HG02870 (cell line): ENCODE measurements around the gene ATXN10.
"Not testable (repeated sequence)": the region's sequence is repeated elsewhere in the genome, so short reads cannot be mapped to it uniquely, and the experiment has no call there.

Experiments used
- ATAC-seq: cut with Tn5 transposase; IDR thresholded peaks from one replicate; pipeline ENCODE4 v1.9.1; 2021; ENCODE audit warnings: mild to moderate bottlenecking, moderate library complexity; ENCODE audit not compliant: unreplicated experiment

The ATXN10 gene

DNA sequence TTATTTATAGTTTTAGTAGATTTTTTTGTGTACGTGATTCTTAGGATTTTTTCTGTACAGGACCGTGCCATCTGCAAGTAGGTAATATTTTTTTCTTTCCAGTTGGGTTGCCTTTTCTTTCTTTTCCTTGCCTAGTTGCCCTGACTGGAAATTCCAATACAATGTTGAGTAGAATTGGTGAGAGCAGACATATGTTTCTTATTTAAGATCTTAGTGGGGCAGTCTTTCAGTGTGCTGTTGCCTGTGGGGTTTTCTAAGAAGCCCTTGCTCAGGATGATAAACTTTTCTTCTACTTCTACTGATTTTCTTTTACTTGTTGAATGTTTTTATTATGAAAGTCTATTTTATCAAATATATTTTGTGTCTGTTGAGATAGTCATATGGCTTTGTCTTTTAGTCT is 33.0 kb downstream of the ATXN10 start:
- no peak for ATAC-seq

DNA sequence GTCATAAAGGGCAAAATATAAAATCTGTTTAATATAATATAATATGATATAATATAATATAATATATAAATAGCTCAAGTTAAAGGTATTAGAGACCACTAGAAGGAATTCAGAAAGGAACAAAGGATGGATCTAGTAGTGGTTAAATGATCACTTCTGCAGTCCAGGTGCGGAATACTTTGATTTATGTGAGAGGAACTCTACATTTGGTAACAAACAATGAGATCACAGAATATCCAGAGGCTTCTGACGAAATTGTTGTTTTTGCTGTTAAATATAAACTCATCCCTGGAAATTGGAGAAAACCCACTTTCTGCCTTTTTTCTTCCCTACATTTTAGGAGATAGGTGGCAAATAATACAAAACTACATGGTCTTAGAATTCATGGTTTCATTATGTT is 36.0 kb downstream of the ATXN10 start:
- no peak for ATAC-seq

DNA sequence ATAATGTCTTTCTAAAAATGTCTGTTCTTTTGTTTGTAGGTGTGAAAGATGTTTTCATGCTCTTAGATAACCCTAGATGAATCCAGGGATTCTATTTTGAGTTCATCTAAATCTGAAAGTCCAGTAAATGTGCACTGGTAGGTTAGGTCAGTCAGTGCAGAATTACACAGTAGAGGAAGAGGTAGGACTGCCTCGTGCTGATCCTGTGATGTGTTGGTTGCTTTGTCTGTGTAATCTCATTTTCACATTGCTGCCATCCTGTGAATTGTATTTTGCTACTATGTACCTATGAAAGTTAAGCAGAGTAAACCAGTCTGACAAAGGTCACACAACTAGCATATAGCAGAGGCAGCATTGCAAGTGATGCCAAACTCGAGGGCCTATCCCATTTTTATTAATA is 36.5 kb downstream of the ATXN10 start:
- ATAC-seq = no peak

DNA sequence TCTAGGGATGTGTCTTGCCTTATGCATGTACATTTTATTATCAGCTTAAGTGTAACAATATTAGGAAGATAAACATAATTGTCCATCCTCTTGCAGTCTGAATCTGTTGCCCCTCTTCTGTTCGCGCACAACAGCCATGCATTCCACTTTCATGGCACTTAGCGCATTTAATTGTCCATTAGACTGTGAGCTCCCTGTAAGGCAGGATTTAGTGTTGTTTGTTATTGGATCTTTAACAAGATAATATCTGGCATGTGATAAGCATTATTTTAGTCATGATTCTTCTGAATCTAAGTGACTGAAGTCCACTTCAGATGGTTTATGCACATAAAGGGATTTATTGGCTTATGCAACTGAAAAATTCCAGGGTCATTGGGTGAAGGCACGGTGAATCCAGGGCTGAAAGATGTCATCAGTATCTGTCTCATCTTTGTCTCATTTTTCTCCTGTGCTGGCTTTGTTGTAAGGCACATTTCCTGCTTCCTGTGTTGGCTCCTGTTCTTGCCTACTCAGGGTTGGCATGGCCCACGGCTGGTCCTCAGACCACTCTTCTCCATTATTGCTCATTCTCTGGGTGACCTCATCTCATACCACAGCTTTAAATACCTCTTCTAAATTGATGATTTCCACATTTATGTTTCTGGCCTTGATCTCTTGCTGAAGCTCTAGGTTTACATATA is 37.6 kb downstream of the ATXN10 start:
- ATAC-seq = no peak

DNA sequence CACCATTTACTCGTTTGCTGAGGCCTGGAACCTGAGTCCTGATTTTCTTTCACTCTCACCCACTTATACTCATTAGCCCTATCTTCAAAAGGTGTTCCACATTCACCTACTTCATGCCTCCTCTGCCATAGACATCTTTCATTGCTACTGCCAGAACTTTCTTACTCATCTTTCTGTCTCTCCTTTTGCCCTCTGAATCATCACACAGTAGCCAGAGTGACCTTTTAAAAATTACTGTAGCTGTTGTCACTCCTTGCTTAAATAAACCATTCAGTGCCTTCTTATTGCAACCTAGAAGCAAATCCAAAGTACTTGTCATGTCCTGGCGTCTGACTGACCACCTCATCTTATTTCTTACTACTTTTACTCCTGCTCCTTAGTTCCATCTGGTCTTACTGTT is 38.2 kb downstream of the ATXN10 start:
- no peak for ATAC-seq

DNA sequence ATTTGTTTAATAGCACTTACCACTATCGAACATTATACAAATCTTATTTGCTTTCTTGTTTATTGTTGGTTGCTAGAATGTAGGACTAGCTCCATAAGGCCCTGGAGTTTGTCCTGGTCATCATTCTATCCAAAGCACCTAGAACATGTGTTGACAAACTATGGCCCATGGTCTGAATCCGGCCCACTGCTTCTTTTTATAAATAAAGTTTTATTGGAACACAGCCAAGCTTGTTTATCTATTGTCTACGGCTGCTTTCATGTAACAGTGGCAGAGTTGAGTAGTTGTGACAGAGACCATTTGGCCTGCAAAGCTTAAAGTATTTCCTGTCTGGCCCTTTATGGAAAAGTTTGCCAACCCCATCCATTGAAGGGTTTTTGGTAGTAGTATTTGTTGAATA is 38.8 kb downstream of the ATXN10 start:
- no peak for ATAC-seq

DNA sequence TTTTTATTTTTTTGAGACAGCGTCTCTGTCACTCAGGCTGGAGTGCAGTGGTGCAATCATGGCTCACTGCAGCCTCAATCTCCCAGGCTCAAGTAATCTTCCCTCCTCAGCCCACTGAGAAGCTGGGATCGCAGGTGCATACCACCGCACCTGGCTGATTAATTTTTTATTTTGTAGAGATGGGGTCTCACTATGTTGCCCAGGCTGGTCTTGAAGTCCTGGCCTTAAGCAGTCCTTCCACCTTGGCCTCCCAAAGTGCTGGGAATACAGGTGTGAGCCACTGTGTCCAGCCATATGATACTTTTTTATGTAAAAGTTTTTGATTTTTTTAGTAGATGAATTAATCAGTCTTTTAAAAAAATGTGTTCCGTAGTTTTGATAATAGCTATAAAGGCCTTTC is 42.8 kb downstream of the ATXN10 start:
- not testable (repeated sequence) for ATAC-seq

DNA sequence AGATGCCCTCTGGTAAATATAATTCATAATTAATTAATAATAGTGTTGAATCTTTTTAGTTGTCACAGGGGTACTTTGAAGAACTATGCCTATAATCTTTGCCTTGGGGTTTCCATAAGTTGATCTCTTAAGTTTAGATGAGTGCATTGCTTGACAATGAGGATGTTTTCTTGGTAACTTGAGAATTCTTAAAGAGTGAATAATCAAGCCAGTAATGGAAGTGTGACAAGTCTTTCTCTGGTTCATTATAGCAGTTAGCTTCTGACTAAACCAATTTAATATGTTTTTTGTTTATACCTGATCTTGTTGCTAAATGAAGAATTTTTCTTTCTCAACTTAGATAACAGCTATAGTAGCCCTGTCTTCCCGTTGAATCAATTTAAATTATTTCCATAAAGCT is 46.2 kb downstream of the ATXN10 start:
- ATAC-seq = no peak

DNA sequence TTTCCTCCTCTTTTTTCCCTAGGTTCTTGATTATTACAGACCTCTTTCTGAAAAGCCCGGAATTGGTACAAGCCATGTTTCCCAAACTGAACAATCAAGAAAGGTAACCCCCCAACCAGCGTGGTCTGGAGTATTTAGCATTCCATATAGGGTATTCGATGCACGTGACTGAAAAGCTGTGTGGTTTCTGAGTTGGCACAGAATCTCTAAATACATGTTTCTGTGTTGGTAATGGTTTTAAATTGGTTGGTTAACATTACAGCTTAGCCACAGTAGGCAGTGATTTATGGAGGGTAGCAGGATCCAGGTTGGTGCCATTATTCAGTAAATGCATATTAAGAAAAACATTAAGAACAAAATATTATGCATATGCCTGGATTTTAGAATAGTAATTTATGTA is 46.8 kb downstream of the ATXN10 start:
- ATAC-seq = no peak

DNA sequence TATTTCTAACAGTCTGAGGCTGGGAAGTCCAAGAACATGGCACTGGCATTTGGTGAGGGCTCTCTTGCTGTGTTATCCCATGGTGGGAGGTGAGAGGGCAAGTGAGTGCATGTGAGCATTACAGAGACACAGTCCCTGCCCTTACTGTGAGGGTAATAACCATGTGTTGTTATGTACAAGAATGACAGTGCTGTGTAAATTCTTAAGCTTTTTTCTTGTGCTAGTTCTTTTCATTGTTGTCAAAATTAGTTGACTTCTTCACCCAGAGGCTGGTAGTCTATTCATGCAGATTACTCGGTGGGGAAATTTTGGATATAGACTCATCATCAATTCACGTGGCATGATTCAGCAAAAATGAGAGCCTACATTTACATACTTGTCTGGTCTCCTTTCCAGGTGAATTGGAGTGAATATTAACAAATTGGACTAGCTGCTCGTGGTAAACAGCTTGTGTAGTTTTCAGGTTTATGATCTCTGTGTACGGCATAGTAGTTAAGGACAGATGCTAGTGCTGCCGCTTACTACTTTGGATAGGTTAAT is 49.3 kb downstream of the ATXN10 start:
- ATAC-seq = no peak

DNA sequence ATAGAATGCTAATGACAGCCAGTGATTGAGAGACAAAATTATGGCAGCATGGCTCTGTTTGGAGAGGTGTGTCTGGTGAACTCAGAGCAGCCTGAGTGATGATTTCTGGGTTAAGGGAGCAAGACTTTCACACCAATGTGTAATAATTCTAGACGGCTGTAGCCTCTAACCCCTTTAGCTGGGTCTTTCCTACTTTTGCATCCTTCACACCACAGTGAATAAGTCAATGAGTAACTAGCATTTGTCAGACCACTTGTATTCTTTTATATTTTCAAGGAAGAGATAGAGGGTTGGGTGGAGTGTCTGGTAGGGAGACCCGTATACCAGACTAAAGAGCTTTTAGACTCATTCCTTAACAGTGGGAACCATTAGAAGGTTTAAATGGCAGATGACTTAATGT is 50.4 kb downstream of the ATXN10 start:
- ATAC-seq = no peak

DNA sequence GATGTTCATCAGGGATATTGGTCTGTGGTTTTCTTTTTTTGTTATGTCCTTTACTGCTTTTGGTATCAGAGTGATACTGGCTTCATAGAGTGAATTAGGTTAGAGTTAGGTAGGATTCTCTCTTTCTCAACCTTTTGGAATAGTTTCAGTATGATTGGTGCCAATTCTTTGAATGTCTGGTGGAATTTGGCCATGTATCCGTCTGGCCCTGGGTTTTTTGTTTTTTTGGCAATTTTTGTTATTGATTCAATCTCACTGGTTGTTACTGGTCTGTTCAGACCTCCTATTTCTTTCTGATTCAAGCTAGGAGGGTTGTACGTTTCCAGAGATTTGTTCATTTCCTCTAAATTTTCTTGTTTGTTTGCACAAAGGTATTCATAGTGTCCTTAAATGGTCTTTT is 54.4 kb downstream of the ATXN10 start:
- no peak for ATAC-seq

DNA sequence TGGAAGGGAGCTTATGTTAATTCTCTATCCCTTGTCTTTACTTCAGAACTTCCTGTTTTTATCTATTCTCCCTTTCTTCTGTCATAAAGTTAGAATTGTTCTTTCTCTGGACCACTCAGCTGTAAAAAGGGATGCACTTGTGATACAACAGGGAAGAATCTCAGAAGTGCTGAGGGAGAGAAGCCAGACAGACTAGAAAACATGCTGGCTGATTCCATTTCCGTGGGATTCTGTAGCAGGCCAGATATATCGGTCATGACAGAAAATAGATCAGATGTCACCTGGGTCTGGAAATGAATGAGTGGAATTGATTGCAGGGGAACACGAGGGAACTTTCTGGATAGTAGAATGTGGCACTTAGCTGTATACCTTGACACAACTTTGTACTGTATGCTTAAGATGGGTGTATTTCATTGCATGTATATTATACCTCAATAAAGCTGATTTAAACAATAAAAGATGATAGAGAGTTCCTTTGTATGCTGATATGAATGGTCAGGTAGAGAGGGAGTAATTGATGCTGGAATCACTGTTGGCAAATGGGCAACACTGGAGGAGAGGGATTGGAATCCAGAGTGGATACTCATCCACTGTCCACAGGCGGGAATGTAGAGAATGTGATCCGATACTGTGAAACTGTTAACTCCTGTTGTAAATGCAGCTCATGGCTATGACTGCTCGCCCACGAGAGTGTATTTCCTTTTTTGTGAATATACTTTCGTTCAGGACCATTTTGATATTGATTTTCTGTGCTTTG is 59.6 kb downstream of the ATXN10 start:
- no peak for ATAC-seq

DNA sequence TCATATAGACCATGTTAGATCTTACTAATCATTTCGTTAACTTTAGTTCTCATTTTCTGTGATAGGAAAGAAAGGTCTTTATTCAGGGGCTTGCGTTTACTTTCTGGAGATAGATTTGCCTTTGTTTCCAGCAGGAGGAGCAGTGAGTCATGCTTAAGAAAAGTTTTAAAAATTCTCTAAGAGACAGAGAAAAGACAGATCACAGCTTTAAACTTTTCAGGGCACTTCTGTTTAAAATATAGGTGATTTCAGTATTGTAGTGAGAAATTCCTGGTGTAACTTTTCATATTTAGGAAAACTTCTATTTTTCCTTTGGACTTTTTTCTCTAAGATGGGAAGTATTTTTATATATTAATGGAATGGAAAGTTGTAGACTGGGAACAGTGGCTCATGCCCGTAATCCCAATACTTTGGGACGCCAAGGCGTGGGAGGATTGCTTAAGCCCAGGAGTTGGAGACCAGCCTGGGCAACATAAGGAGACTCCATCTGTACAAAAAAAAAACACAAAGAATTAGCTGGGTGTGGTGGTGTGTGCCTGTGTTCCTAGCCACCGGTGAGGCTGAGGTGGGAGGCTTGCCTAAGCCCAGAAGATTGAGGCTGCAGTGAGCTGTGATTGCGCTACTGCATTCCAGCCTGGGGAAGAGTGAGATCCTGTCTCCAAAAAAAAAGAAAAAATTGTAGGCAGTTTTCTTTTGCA is 60.3 kb downstream of the ATXN10 start:
- no peak for ATAC-seq

DNA sequence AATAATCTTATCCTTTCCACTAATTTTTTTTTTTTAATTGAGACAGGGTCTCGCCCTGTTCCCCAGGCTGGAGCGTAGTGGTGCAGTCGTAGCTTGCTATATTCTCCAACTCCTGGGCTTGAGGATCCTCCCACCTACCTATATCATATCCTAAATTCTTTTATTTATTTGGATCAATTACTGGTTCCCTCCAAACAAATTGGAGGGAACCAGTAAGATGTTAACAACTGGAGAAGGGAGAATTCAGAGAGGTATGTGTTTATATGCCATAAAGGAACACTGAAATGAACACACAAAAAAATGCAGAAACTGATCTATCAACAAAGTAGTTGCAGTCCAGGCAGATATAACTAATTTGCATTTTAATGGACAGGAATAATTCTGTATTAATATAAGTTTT is 63.6 kb downstream of the ATXN10 start:
- ATAC-seq = no peak

DNA sequence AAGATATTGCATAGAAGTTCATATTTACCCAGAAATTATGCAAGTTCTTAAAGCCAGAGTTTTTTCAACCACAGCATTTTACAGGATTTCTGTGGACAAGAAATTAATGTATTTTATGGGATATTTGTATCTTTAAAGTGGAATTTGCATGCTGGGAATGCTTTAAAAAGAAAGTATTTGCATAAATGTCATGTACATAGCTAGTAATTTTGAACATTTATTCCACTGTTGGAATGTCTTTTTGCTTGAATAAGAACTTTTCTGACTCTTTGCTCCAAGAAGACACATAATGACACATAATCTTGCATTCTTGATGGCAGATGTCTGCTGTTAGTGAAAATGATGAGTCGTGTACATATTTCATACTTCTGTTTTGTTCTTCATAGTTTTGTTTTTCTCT is 66.6 kb downstream of the ATXN10 start:
- ATAC-seq = no peak

DNA sequence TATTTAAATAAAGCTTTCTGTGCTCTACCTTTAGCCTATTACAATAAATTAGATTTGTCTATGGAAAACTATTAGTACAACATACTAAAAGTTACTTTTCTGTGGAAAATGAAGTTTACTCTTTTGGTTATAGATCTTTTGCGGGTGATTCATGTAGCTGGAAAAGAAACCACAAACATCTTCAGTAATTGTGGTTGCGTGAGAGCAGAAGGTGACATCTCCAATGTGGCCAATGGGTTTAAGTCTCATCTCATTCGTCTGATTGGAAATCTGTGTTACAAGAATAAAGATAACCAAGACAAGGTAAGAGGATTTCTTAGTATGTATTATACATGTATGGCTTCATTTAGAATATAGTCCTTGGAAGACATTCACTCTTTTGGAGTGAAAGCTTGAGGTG is 68.6 kb downstream of the ATXN10 start:
- no peak for ATAC-seq

DNA sequence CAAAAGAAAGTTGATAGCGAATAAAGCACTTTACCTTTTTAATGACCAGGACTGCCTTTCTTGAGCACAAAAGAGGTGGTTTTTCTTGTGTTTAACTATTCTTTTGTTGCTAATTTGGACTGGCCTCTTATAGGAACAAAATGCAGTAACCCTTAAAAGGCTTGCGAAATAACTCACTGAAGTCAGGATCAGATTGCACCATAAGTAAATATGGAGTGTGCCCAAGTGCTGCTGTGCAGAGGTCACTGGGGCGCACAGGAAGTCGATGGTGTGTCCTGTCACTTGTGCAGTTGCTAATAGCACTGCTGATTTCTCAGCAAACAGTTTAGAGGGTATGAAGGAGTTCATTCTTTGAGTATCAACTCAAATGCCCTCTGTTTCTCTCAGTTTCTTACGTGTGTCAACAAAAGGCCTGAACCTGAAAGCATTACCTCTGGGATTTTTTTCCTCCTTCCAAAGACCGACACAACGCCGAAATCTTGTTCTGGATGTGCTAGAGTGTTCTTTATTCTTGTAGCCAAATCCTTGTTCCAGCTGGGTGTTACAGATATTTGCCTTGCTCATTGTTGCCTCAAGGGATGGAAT is 71.3 kb downstream of the ATXN10 start:
- ATAC-seq = no peak

DNA sequence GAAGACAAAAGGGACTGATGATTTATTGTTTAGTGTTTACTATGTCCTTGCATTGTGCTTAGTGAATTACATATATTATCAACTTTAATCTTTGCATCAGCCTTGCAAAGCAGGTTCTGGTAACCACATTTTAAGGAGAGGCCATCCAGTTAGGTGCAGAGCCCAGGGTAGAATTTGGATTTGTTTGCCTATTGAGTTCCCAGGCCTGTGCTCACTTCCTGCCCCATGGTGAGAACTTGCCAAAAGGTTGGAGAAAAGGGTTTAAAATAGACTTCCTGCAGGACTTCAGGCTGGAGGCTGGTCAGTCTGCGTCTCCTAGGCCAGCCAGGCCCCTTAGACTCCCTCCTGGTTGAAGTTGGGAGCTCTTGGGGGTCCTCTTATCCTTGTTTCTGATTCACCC is 72.1 kb downstream of the ATXN10 start:
- ATAC-seq = no peak

DNA sequence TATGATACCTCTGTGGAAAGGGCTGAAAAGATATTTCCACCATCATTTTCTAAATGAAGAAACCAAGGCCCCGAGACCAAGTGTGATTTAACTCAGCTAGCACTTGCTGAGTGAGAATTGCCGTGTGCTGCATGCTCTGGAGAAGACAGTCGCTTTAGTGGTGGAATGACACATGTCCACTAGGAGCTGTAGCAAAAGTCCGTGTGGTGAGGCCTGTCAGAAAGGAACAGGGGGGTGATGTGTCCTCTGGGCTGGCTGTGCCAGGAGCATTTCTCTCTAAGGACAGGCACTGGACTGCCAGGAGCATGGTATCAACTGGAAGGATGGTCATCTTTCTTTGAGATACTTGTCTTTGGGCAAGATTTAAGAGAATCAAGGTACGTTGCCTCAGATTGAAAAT is 72.8 kb downstream of the ATXN10 start:
- ATAC-seq = no peak

DNA sequence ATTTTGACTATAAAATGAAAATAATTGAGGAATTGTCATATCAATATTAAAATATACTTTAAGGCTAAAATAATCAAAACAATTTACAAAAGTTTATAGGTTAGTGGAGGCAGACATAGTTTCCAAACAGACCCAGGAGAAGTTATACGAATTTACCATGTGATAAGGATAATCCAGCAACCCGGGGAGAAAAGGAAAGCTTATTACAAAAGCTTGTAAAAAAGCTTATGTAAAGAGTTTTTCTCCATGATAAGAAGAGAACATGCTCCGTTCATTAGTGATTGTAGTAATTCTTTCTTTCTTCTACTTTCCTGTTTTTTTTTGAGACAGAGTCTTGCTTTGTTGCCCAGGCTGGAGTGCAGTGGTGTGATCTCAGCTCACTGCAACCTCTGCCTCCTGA is 79.0 kb downstream of the ATXN10 start:
- ATAC-seq = no peak

DNA sequence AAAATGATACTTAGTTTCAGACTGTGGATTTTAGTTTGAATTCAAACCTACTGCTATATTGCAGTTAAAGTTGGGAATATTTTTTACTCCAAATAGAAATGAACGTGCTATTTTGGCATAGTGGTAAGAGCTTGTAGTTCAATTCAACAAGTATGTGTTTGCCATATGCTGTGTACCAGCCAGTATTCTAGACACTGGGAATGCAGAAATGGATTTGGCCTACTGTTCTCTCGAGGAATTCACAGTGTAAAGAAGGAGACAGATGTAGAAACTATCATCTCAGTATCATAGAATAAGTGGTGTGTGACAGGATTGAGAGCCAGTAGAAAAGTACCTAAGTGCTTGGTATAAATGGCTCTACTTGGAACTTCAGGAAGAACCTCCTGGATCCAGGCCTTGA is 80.4 kb downstream of the ATXN10 start:
- ATAC-seq = no peak
